GM10266 (cell line): ENCODE measurements around the gene CTSL.

Source experiments
- DNase-seq: peaks from one replicate; pipeline ENCODE4 v3.0.0; 2012; ENCODE audit errors: extremely low spot score
- TF ChIP-seq, protein P1 (sequence below): IDR thresholded peaks from 2 replicates; pipeline ENCODE4 v1.5.1; 2012; ENCODE audit warnings: mild to moderate bottlenecking, low read depth; ENCODE audit not compliant: control insufficient read depth, insufficient read depth; ENCODE audit errors: missing control alignments

Gene CTSL

DNA sequence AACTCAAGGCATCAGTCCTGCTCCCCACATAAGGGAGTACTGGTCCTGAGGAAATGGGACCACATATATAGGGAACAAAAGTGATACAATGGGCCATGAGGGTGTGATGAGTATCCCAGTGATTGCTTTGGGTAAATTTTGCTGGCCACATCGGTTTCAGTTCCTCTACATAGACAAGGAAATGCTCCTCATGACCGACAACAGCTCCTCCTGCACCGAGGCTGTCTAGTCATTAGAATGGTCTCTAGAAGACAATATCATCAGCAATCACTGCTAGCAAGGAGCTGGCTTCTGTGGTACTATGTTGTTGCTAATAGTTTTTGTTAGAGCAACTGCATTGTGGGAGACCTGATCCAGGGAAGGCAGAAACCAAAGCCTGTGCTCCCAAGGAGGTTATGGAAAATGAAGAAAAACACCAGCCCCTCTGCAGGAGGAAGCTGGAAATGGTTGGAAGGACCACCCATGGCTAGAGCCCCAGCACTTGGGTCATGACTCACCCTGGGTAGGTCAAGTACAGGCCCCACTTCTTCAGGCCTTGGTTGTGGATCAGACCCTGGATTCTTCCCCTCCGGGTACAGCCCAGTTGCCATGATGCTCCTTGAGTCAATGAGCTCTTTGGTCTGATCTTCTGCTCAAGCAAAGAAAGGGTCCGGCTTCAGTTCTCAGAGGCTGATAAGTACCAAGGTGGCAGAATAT, 3.4 kb upstream of the CTSL start:
- DNase-seq: no peak
- TF ChIP-seq, protein P1, sequence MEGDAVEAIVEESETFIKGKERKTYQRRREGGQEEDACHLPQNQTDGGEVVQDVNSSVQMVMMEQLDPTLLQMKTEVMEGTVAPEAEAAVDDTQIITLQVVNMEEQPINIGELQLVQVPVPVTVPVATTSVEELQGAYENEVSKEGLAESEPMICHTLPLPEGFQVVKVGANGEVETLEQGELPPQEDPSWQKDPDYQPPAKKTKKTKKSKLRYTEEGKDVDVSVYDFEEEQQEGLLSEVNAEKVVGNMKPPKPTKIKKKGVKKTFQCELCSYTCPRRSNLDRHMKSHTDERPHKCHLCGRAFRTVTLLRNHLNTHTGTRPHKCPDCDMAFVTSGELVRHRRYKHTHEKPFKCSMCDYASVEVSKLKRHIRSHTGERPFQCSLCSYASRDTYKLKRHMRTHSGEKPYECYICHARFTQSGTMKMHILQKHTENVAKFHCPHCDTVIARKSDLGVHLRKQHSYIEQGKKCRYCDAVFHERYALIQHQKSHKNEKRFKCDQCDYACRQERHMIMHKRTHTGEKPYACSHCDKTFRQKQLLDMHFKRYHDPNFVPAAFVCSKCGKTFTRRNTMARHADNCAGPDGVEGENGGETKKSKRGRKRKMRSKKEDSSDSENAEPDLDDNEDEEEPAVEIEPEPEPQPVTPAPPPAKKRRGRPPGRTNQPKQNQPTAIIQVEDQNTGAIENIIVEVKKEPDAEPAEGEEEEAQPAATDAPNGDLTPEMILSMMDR: no peak

DNA sequence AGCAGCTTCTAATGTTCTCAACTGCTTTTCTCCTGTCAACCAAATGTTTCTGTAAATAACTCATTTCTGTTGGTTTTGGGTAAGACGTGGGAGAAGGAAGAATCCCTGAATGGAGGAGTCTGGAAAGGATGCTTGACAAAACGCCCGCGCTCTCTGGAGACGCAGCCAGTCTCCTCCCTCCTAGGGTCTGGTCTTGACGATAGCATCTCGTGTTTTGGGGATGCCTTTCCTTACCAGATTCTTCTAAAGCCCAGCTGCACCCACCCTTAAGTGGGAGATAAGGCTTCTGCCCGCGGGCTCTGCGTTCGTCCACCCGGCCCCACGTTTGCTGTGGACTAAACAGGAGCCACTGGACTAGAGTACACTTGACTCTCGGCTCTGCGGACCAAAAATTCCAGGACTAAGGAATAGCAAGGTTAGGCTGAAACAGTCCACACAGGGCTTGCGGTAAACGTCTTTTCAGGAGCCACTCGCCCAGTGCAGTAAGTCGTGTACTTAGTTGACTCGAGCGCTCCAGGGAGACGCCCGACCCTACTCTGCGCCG, 491 bp upstream of the CTSL start:
- no peak for DNase-seq
- TF ChIP-seq, protein P1: no peak

DNA sequence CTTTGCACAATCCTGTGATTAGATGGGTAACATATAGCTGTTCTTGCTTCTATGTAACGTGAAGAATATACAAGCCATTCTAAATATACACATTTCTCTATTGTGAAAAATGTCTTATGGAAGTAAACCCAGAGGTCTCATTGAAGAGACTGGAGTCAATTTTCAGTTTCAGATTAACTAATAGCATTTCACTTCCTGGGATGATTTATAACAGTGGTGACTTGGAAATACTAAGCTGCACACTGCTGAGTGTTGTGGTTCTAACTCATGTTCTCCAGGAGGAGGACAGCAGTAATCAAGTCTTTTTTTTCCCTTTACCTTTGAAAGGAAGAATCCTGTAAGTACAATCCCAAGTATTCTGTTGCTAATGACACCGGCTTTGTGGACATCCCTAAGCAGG, 3.3 kb downstream of the CTSL start:
- TF ChIP-seq, protein P1: no peak
- no peak for DNase-seq

DNA sequence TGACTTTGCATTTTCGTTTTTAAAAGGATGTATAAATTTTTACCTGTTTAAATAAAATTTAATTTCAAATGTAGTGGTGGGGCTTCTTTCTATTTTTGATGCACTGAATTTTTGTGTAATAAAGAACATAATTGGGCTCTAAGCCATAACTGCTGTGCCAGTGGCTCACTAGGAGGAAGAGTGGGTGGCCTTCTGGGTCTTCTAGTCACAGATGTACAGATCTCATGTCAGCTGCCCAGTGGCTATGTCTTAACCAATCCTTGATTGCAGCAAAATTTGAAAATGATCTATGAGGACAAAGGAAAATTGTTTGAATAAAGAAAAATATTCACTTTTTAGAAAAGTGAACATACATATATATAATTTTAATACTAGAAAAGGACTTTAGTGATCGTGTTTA, 5.4 kb downstream of the CTSL start:
- DNase-seq: no peak
- TF ChIP-seq, protein P1: no peak

DNA sequence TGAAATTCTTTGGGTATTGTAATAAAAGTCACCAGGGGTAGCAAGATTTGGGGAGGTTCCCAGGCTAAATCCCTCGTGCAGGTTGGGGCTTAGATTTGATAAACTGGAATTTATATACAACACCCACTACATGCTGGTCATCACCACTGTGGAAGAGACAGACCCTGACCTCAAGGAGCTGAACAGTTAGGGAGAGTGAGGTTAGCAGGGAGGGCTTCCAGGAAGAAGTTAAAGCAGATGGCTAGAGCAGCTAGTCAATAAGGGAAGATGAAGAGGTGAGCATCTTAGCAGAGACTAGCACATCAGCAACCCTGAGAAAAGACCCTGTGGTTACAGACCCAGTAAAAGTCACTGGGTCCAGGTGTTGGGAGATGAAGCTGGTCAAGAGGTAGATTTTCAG, 6.4 kb downstream of the CTSL start:
- DNase-seq: no peak
- TF ChIP-seq, protein P1: no peak

DNA sequence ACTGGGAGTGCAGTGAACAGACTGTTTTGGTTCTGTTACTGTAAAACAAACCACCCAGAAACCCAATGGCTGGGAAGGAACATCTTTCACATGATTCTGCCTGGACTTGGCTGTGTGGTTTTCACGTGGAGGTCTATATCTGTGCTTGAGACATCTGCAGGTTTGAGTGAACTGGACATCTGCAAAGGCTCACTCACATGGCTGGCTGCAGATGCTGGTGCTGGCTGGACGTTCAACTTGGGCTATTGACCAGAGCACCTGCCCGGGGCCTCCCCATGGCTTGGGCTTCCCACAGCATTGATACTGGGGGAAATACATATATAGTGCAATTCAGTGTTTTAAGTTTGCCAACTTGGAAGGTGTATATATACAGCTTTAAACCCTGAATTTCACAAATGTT, 6.8 kb downstream of the CTSL start:
- DNase-seq: no peak
- TF ChIP-seq, protein P1: no peak

DNA sequence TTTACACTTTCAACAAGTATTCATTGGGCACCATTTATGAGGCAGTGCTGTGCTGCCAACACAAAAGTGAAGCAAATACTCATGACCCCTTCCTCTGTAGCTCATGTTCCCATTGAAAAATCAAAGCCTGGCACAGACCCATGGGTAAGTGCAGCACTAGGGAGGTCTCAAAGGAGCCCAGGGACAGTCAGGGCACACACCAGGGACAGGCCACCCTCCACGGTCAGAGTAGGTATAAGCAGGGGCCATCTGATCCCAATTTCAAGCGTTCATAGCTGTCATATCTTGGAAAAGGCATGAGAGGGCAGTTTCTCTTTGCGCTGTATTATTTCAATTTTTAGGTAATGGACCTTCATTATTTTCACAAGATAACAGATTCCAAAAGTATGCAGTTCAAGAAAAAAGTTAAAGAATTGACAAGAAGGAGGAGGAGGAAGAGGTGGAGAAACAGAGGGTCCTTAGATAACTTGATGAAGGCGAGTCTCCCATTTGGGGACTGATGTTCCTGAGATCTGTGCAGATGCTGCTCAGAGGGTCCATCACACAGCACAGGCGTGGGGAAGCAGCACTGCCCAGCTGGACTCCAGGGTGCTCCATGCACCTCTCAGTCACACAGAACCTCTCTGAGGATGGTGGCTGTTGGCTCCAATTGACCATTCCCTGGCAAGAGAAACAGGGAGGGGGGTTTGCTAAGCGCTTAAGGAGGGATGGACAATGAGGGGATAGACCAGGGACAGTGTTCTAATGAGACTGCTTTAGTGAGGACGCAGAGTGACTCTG, 7.5 kb downstream of the CTSL start:
- TF ChIP-seq, protein P1: no peak
- no peak for DNase-seq
